AG09319 (cell line): Measurements from ENCODE around the gene RHBDD1.

Source experiments
- DNase-seq: peaks from one replicate; pipeline ENCODE4 v3.0.0-alpha.2; 2010; ENCODE audit warnings: low read depth; ENCODE audit errors: extremely low read depth
- TF ChIP-seq, protein P1 (sequence below): IDR thresholded peaks from 2 replicates; pipeline ENCODE4 v1.5.1; 2011; ENCODE audit warnings: low read depth, mild to moderate bottlenecking, inconsistent platforms, low read length, moderate library complexity

The RHBDD1 gene

DNA sequence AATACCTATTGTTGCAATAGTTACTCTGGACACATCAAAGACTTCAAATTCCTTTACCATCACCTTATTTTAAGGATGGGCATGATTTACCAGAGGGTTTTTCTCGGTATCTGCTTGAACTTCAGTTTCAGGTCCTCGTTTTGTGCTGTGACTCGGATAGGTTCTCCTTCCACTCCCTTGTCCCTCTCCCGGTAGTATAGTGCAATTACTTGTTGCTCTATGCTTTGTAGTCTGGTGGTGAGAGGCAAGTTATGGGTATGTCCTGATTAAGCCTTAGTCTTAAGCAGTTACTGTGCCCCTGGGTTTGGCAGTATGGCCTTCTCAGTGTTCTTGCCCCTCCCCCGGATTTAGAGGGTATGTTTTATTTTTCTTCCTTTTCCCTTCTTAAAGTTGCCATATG is 96.6 kb downstream of the RHBDD1 start:
- DNase-seq, result no peak
- TF ChIP-seq, protein P1, sequence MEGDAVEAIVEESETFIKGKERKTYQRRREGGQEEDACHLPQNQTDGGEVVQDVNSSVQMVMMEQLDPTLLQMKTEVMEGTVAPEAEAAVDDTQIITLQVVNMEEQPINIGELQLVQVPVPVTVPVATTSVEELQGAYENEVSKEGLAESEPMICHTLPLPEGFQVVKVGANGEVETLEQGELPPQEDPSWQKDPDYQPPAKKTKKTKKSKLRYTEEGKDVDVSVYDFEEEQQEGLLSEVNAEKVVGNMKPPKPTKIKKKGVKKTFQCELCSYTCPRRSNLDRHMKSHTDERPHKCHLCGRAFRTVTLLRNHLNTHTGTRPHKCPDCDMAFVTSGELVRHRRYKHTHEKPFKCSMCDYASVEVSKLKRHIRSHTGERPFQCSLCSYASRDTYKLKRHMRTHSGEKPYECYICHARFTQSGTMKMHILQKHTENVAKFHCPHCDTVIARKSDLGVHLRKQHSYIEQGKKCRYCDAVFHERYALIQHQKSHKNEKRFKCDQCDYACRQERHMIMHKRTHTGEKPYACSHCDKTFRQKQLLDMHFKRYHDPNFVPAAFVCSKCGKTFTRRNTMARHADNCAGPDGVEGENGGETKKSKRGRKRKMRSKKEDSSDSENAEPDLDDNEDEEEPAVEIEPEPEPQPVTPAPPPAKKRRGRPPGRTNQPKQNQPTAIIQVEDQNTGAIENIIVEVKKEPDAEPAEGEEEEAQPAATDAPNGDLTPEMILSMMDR, result no peak

DNA sequence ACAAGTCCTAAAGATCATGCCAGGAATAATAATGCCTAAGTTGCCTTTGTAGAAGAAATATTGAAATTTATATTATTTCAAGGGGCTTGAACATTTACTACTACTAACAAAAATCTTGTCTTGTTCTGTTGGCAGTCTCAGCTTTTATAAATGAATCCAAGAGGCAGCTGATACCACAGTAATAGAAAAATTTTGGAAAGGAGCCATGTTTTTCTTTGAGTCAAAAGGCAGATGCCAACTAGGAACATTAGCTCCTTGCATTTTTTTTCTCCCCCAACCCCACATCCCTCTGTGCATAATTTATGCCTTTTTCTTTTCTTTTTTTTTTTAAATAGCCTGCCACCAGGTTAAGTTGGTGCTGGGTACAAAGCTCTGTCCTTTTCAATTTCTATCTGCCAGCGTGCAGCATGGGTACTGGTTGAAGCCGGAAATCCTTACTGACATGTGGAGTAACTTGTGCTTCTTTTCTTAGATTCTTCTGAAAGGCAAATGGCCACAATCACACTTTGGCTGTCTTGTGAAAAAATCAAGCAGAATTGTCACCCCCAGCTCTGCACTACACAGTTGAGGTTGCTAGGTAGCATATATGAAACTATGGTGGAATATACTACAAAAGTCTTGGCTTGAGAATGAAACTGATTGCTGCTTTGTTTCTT is 98.8 kb downstream of the RHBDD1 start:
- TF ChIP-seq, protein P1, result no peak
- no peak for DNase-seq

DNA sequence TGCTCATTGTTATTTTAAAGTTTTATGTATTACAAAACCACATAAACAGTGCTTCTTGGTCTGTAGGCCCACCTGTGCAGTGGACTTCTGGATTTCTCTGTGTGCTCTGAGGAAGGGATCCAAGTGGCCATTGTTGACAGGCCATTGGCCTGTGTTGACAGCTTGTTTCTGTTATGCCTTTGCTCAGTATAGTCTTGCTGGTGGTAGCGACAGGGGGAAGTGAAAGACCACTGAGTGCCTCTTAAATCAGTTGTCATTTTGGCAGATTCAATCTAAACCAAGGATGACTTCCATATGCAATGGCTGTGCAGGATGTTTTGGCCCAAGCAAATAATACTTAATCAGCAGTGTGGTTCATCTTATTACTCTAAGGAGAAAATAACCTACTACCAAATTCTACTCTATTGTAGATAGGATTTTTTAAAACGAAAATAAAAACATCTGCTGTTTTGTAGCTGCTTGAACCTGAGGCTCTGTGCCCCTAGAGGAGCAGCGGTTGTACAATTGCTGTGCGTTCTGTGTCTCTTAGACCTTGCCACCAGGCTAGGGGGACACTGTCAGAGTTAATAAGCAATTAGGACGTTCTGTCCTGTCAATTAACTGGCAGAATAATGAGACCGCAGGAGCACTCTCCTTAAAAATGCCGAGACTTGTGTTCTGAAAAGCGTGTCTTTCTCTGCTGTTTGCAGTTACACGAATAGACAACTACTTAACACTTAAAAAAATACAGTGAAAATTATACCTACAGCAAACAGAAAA is 108.2 kb downstream of the RHBDD1 start:
- TF ChIP-seq, protein P1, result no peak
- no peak for DNase-seq

DNA sequence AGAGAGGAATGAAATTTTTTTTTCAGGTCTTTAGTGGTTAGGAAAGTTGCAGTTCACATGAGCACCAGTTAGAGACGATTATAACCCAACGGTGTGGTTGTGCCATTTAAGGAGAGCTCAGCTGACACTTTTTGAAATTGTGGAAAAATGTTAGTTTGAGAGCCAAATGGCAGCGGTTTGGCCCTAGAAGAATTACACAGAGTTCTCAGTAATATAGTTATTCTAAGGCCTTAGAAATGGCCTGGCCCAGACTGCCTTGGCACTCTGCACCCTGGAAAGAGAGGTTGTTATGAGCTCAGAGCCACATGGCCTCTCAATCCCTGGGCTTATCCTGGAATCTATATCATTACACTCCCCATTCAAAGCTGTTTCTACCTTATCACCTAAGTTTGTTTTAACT is 117.4 kb downstream of the RHBDD1 start:
- DNase-seq, result no peak
- TF ChIP-seq, protein P1, result no peak

DNA sequence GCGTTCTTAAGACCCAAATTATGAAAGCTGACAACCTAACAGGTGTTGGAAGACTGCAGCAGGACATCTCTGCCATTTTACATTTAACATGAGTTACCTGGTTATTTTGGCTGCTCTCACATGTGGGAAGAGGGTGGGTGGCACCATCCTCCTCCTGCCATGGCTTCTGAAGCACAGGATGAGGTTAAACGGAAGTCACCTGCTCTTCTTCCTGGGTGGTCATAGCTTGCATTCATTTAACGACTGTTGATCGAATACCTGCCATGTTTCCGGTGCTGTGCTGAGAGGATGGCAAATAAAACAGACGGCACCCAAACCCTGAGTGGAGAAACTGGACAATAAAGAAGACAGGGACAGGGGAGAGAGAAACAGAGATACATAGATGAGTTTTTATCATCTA is 118.0 kb downstream of the RHBDD1 start:
- TF ChIP-seq, protein P1, result no peak
- DNase-seq, result no peak

DNA sequence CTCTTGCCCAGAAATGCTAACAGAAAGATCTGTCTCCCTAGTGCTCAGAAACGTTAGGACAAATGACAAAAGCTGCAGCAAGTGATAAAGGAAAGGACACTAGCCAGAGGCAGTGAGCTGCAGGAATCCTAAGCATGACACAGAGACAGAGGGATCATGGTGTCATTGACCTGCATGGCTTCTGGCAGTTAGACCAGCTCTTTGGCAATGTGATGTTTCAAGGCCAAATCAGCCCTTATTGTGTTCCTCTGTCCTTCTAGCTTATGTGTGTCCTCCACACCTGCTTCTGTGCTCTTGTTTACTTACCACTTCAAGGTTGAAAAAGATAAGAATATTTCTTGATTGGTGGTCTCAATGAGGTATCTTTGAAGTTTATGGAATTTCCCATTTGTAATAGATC is 120.8 kb downstream of the RHBDD1 start:
- TF ChIP-seq, protein P1, result no peak
- no peak for DNase-seq

DNA sequence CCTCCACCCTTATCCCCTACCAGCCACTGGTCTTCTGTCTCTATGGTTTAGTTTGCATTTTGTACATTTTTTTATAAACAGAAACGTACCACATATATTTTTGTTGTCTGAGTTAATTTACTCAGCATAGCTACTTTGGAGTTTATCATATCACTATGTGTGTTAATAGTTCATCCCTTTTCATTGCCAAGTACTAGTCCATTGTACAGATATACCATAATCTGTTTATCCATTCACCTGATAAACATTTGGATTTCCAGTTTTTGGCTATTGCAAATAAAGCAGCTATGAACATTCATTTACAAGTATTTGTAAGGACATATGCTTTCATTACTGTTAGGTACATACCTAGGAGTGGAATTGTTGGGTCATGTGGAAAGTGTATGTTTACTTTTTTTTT is 123.6 kb downstream of the RHBDD1 start:
- DNase-seq, result no peak
- TF ChIP-seq, protein P1, result no peak
